OCI-LY1 (cell line): Measurements from ENCODE around the gene RNF20.

Experiments
- EZH2 ChIP-seq: fragments of 200-600 bp; sonication (generic), shearing (Covaris generic); IDR thresholded peaks from 2 replicates; pipeline ENCODE4 v1.8.0; 2017; ENCODE audit warnings: borderline replicate concordance, mixed run types, mild to moderate bottlenecking, antibody characterized with exemption, low read length, moderate library complexity, mixed read lengths
- TF ChIP-seq, protein P1 (sequence below): fragments of 200-600 bp; sonication (generic), shearing (Covaris generic); IDR thresholded peaks from 2 replicates; pipeline ENCODE4 v1.5.1; 2017; ENCODE audit warnings: mild to moderate bottlenecking, antibody characterized with exemption, low read length, moderate library complexity, mixed read lengths

DNA sequence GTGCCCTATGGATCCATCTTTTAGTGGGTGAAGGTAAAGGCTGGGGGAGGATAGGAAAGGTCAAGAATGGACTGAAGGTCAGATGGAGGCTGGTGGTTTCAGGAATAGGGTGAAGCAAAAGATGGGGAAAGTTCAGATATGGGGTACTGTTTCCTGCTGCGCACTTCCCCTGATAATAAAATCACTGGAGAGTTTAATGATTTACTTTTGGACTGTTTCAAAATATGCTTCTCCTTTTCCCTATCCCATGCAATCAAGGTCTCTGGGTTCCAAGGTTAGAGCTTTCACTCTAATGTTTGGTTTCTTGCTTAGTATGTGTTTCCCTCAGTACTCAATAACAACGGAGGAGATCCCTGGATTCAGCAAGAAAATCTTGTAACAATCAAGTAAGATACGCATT is 71.9 kb downstream of the RNF20 start:
- TF ChIP-seq, protein P1, sequence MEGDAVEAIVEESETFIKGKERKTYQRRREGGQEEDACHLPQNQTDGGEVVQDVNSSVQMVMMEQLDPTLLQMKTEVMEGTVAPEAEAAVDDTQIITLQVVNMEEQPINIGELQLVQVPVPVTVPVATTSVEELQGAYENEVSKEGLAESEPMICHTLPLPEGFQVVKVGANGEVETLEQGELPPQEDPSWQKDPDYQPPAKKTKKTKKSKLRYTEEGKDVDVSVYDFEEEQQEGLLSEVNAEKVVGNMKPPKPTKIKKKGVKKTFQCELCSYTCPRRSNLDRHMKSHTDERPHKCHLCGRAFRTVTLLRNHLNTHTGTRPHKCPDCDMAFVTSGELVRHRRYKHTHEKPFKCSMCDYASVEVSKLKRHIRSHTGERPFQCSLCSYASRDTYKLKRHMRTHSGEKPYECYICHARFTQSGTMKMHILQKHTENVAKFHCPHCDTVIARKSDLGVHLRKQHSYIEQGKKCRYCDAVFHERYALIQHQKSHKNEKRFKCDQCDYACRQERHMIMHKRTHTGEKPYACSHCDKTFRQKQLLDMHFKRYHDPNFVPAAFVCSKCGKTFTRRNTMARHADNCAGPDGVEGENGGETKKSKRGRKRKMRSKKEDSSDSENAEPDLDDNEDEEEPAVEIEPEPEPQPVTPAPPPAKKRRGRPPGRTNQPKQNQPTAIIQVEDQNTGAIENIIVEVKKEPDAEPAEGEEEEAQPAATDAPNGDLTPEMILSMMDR = no peak
- no peak for TF ChIP-seq EZH2
